ENCODE data around the gene ALG6. TPM values are rescaled to one million over a fixed set of nuclear protein-coding genes. Genes with fewer than 3 reads are reported as not detected.

The ALG6 gene
- total RNA-seq, 1 donor from 2014 or later: 11.0 TPM

DNA sequence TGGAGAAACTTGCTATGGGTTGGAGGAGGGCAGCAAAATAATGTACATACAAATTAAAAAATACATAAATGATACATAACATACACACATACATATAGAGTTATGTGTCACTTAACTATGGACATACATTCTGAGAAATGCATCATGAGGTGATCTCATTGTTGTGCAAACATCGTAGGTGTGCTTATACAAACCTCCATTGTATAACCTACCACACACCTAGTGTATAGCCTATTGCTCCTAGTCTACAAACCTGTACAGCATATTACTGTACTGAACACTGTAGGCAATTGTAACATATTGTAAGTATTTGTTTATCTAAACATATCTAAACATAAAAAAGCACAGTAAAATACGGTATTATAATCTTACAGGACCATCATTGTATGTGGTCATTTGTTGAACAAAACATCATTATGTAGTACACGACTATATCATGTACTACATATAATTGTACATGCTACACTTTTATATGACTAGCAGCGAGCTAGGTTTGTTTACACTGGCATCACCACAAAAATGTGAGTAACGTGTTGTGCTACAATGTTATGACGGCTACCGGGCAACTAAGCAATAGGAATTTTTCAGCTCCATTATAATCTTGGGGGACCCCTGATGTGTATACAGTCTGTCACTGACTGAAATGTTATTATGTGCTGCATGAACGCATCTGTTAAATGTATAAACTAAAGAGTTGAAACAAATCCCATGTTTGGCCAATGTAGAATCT lies 120.1 kb downstream of the ALG6 start:
- DNase-seq (ENCODE audit: extremely low read depth, low read depth, low spot score): no peak

Other genes starting within 250 kb of the ALG6 start
- not detected in 2 replicates for gene FOXD3, start 45.1 kb upstream of the ALG6 start, total RNA-seq
- 11.5 and 17.2 TPM in 2 replicates for gene ITGB3BP, start 155.6 kb downstream of the ALG6 start, total RNA-seq
- gene EFCAB7, start 155.9 kb downstream of the ALG6 start, total RNA-seq: 2.4 and 5.2 TPM in 2 replicates
- 29.2 and 30.8 TPM in 2 replicates for gene PGM1, start 225.8 kb downstream of the ALG6 start, total RNA-seq

Measured in glomerular endothelial cell (primary cell).